RPMI8226 (cell line): ENCODE measurements around the gene TSPAN4.
A peak's percentile ranks its signal among the peaks of the same experiment; 100 is the strongest.

Experiments
- DNase-seq: peaks from one replicate; pipeline ENCODE4 v3.0.0-alpha.2; 2015

The TSPAN4 gene, protein sequence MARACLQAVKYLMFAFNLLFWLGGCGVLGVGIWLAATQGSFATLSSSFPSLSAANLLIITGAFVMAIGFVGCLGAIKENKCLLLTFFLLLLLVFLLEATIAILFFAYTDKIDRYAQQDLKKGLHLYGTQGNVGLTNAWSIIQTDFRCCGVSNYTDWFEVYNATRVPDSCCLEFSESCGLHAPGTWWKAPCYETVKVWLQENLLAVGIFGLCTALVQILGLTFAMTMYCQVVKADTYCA

DNA sequence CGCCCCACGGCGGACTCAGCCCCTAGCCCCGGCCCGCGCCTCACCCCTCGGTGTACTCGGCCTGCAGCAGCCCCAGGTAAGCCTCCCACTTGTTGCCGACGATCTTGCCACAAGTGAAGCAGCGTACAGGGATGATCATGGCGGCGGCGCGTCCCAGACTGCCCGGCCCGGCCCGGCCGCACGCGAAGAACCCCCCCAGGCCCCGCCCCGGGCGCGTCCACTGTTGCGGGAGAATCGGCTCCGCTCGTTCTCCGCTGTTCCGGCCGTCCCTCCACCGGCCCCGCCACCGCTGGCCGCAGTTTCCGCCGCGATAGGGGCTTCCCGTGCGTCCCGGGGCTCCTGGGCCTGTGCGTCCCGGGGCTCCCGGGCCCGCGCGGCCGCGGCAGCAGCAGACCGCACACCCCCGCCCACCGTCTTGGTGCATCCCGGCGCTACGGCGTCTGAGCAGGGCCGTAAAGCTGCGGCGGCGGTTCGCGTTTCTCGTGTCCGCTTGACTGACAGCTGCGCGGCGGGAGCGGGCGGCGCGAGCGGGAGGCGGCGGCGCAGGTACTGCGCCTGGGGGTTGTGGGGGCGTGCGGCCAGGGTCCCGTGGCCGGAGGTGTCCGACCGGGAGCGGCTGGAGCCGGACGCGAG lies at the start of gene TSPAN4, which contains the start of gene POLR2L:
TSS of gene TSPAN4 (plus strand) at position 483 of the 633 bp plus-strand sequence. CDS start 7,453 bp downstream, outside the sequence.
TSS of gene POLR2L (minus strand) at position 160 of the 633 bp plus-strand sequence. CDS start at position 139, 21 bp downstream.
- DNase-seq, result peak; percentile 93

GRCh38 chr11:792873-793272 lies 49.8 kb upstream of the TSPAN4 start:
- no peak for DNase-seq

DNA sequence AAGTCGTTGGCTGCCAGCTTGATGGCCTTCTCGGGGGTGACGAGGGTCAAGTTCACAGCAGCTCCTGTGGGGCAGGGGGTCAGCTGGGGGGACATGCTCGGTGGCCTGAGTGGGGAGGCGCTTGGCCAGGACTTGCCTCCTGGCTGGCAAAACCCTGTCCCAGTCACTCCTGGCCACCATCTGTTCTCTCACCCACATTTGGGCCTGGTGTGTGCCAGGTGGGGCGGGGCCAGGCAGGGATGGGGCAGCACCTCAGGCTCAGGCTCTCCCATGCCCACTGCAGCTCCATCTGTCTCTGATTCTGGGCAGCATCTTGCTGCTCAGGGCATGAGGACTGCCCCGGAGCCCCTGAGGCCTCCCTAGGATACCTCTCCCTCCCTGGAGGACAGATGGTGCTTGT lies 49.1 kb upstream of the TSPAN4 start:
- DNase-seq, result no peak

- no peak for DNase-seq
These were observed 48.5 kb upstream of the TSPAN4 start for GRCh38 chr11:794013-794765.

GRCh38 chr11:794766-795633 lies 47.7 kb upstream of the TSPAN4 start:
- peak; percentile 54 for DNase-seq

DNA sequence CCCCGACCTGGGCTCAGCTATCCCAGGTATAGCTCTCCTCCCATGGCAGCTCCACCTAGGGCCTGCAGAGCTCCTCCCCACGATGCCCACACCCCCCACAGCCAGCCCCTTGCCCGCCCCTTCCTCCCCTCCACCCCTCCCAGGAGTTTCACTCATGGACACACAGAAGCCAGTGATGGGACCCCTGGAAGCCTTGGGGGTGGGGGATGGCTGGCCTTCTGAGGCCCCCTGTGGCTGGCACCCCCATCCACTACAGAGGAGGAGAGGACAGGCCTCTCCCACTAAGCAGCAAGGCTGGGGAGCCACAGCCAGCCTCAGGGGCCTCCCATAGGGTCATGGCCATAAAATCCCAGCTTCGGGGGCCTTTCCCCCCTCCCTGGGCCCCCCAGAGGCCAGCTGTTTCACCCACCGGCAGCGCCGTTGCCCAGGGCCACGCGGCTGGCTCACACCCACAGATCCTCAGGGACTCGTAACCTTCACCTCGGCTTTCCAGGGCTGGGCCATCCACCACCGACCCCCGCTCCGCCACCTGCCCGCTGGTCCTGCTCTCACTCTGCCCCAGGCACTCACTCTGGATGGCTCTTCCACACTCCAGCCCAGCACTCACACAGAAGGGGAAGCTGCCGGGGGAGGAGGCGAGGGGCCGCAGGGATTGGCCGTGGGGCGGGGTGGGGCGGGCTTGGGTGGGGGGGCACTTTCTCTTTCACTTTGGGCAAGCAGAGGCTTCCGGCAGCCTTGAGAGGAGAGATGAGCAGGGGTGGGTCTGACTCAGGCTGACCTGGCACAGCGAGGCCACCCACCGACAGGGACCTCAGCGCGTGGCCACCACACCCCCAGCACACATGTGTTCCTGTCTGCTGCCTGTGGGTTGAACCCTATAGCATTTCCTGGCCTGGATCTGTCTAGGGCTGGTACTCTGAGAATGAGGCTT lies 46.8 kb upstream of the TSPAN4 start:
- peak; percentile 87 for DNase-seq

GRCh38 chr11:796565-797295 lies 45.9 kb upstream of the TSPAN4 start:
- peak; percentile 46 for DNase-seq

DNA sequence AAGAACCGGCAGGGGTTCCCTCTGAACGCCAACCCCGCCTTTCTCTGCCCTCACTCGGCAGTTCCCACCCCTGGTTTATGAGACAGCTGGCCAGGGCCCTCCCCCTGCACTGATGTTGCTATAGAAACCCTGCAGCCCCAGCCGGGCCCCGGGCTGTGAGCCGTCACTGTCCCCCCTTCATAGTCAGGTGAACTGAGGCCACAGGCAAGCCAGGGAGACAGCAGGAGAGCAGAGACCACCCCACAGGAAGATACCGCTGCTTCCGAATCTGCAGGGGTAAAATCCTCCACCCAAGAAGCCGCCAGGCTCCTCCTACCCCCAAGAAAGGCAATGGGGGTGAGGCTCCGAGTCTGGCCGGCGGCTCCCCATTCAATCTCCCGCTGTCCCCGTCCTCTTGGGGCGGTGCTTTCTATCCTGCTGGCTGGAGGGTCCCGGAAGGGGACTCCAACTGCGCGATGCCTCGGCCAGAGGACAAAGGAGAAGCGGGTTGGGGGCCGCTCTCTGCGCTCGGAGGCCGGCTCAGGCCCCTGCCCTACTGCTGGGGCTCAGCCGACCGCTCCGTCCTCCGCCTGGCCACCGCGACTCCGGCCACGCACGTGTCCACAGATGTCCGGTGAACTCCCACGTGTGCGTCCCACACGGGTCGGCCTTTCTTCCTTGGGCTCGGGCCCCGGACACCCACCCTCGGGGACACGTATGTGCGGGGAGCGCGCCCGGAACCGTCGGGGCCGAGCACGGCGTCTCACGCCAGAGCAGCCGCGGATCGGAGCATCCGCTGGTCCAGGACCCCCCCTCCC lies 45.2 kb upstream of the TSPAN4 start:
- peak; percentile 79 for DNase-seq

DNA sequence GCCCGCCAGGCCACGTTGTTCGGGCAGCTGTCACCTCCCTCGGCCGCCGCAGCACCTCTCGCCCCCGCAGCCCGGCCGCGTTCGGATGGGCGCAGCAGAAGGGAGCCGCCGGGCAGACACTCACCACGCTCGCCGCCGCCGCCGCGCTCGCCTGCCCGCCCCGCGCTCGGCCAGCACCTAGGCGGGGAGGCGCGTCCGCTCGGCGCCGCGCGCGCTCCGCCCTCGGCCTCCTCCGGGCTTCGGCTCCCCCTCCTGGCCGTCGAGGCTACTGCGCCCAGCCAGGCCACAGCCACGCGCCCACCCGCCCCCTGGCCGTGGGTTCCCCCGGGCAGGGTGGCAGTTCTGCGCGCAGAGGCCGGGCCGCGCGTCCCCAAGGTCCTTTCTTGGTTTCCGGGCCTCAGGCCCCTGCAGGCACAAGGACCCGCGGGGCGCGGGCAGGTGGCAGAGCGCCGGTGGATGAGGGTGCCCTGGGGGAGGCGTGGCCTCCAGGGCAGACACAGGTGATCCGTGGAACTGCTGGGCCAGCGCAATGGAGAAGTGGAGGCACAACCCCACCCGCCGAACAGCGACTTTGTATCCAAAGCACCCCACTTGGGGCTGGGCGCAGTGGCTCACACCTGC lies 44.4 kb upstream of the TSPAN4 start, which contains the start of gene SLC25A22:
TSS of gene SLC25A22 (minus strand) at position 189 of the 621 bp plus-strand sequence. CDS start 3,275 bp downstream, outside the sequence.
- DNase-seq, result peak; percentile 87

GRCh38 chr11:799641-800316 lies 42.9 kb upstream of the TSPAN4 start:
- no peak for DNase-seq

DNA sequence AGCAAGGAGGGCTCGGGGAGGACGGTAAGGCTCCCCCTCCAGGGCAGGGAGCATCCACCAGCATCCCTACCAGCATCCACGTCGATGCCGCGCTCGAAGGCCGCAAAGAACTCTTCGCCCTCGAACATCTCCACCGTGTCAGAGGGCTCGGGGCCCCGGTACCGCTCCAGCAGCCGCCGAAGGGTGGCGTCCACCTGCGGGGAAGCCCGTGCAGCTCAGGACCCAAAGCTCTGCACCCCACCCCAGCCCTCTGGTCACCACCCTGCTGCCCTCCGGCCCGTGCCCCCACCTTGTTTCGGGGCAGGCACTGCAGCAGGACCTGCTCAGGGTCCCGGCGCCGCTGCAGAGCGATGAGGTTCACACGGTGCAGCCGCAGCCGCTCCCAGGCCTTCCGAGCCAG lies 42.2 kb upstream of the TSPAN4 start:
- no peak for DNase-seq

GRCh38 chr11:801097-801780 lies 41.4 kb upstream of the TSPAN4 start:
- DNase-seq, result no peak

DNA sequence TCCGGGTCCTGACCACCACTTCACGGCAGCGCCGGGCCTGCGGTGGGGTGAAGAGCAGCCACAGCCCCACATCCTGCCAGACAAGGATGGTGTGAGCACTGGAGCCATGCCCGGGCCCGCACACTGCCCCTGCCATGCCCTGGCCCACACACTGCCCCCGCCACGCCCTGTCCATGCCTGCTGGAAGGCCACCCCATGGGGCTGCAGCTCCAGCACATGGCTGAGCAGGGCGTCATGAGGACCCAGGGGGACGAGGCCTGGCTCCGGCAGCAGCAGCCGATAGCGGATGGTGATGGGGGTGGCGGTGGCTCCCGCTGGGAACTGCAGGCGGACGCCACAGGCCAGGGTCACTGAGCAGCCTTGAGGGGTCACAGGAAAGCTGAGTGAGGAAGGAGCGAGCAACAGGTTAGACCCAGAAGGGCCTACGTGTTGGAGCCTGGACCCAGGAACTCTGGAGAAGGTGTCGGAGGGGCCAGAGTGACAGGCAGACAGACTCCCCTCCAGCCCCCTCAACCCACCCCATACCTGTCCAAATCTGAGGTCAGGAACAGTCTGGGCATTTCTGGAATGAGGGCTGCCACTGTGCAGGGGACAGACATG lies 40.5 kb upstream of the TSPAN4 start:
- no peak for DNase-seq

GRCh38 chr11:802693-803466 lies 39.8 kb upstream of the TSPAN4 start:
- DNase-seq, result no peak

GRCh38 chr11:803467-803742 lies 39.2 kb upstream of the TSPAN4 start:
- DNase-seq, result no peak

DNA sequence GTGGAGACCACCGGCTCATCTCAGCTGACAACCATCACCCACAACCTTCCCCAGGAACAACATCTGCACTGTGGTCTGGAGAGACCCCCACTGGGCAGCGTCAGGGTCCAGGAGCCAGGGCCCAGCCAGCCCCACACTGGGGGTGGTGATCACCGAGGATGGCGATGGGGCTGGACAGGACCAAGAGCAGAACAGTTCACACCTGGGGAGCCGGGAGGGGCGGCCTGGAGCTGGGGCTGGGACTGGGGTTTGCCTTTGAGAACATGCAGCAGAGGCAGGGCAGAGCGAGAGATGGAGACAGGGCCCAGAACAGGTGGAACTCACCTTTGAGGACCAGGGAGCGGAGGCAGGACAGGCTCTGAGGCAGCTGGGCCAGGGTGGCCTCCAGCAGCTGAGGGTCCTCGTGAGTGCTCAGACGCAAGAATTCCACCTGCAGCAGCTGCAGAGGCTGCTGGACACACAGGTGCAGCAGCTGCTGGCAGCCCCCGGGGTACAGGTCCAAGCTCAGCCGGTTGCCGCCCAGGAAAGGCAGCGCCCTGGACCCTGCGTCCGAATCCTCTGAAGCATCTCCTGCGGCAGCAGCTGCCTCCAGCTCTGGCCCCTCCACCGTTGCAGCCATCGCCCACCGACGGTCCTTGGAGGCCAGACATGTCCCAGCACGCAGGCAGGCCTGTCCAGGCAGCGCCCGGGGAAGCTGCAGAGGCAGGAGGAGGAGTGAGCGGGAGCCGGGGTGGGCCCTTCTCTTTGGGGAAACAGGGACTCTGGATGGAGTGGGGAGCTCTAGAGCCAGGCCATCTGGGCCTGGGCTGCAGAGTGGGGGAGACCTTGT lies 38.7 kb upstream of the TSPAN4 start:
- no peak for DNase-seq
